NT2/D1 (cell line): ENCODE results near the gene MAMSTR.

ENCODE experiments used
- DNase-seq: peaks from one replicate; pipeline ENCODE4 v3.0.0-alpha.2; 2011; ENCODE audit warnings: low read depth, low spot score
- H3K27me3 ChIP-seq: 2 replicates; pipeline ENCODE4 v1.6.0; 2011; ENCODE audit warnings: mild to moderate bottlenecking; ENCODE audit not compliant: insufficient read length, insufficient read depth
- H3K36me3 ChIP-seq: 2 replicates; pipeline ENCODE4 v1.6.1; 2011; ENCODE audit warnings: mild to moderate bottlenecking, low read length, mixed read lengths; ENCODE audit not compliant: insufficient read depth, insufficient read length
- H3K4me1 ChIP-seq: 2 replicates; pipeline ENCODE4 v1.5.1; 2011; ENCODE audit not compliant: insufficient read depth, insufficient read length
- H3K4me3 ChIP-seq: 2 replicates; pipeline ENCODE4 v1.5.1; 2011; ENCODE audit warnings: low read depth; ENCODE audit not compliant: insufficient read length
- H3K9ac ChIP-seq: 2 replicates; pipeline ENCODE4 v1.6.0; 2011; ENCODE audit warnings: low read depth; ENCODE audit not compliant: insufficient read length
- H3K9me3 ChIP-seq: 2 replicates; pipeline ENCODE4 v1.5.1; 2011; ENCODE audit warnings: mild to moderate bottlenecking, low read length; ENCODE audit not compliant: insufficient read depth
- SUZ12 ChIP-seq: IDR thresholded peaks from 2 replicates; pipeline ENCODE4 v1.6.1; 2011; ENCODE audit not compliant: insufficient read length, insufficient read depth; ENCODE audit errors: extremely low read depth
- YY1 ChIP-seq: IDR thresholded peaks from 2 replicates; pipeline ENCODE4 v1.6.1; 2011; ENCODE audit not compliant: insufficient read length, insufficient read depth
- ZNF274 ChIP-seq: IDR thresholded peaks from 2 replicates; pipeline ENCODE4 v1.6.1; 2011; ENCODE audit warnings: mild to moderate bottlenecking, low read depth, low read length

Gene MAMSTR

DNA sequence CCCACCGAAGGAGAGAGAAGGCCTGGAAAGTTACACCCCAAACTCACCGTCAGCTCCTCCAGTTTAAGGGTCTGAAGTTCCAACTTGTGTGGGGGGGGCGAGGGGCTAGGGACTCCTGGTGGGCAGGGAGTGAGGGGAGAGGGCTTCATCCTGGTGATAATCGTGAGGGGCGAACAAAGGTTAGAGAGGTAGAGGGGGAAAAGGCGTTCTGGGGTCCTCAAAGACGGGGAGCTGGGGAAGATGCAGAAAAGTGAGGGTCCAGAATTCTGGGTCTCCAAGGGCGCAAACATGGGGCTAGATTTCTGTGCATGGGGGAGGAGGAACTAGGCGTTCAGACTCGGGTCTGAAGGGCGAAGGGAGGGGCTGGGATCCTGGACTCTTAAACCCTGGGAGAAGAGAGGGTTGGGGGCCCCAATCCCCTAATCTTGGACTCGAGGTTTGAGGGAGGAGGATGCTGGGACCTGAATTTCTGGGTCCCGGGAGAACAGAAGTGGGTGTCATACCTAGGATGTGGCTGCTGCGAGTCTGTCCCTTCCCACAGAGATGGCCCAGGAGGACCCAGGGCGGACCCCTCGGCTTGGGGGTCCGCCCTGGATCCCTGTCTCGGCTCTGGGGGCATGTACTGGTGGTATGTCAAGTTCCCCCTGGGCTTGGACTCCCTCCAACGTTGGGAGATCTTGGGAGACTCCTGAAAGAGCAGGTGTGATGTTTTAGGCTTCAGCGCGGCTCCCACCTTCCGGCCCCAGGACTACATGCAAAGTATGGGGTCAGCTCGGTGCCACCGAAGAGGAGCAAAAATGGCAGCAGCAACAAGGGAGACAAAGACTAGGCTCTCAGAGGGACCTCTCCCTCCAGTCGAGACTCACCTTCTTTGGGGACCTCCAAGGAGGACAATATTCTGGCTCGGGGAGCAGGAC lies 4.5 kb downstream of the MAMSTR start:
- no peak for DNase-seq
- no peaks in the 10 kb centered on the region for H3K27me3 ChIP-seq
- peaks cover 12% of the 10 kb centered on the region for H3K4me1 ChIP-seq
- H3K9me3 ChIP-seq, result peaks cover 9% of the 10 kb centered on the region; the same call in 1 of the 2 replicates
- H3K36me3 ChIP-seq, result no peaks in the 10 kb centered on the region
- TF ChIP-seq SUZ12, result no peak
- no peak for TF ChIP-seq ZNF274
- TF ChIP-seq YY1, result no peak
- peak overlapping the region; percentile 79 for H3K9ac ChIP-seq
- H3K4me3 ChIP-seq, result peak overlapping the region; percentile 38

DNA sequence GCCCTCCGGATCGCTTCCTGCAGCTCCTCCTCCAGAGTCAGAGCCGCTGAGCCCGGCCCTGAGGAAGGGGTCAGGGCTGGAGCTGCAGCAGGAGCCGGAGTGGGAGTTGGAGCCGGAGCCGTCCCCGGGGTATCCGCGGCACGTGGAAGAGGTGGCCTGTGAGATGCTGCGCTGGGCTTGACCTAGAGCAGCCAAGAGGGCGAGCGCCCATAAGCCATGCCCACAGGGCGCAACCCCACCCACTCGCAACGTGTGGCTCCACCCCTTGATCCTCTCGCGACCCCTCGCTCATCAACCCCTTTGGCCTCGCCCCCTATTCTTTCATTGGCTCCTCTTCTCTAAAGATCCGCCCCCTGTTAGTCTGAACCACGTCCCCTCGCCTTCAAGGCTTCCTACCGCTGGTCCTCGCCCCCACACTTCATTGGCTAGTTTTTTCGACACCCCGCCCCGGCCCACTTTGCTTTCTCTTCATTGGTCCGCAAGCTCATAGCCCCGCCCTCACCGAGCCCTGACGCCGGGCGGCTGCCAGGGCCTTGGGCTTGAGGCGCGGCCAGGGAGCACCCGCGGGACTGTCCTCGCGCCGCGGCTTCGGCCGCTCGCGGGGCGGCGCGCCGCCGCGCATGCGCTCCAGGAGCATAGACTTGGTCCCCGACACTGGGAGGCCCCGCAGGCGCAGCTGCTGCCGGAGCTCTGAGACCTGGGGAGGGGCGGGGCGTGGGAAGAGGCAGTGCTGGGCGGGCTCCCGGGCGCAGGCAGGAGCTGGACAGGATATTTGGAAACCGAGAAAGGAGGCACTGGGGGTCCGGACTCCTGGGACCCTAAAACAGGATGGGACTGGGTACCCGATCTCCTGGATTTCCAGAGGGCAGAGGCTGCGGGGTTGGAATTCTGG lies 5.4 kb downstream of the MAMSTR start:
- peak; percentile 93 for DNase-seq
- Histone ChIP-seq H3K4me1 (peaks cover 8% of the 10 kb centered on the region), H3K27me3 (no peaks in the 10 kb centered on the region), H3K9me3 (peaks cover 9% of the 10 kb centered on the region; the same call in 1 of the 2 replicates), H3K4me3 (peak overlapping the region; percentile 73), H3K36me3 (no peaks in the 10 kb centered on the region), H3K9ac (peak overlapping the region; percentile 85)
- TF ChIP-seq SUZ12 (no peak), YY1 (no peak), ZNF274 (no peak)

DNA sequence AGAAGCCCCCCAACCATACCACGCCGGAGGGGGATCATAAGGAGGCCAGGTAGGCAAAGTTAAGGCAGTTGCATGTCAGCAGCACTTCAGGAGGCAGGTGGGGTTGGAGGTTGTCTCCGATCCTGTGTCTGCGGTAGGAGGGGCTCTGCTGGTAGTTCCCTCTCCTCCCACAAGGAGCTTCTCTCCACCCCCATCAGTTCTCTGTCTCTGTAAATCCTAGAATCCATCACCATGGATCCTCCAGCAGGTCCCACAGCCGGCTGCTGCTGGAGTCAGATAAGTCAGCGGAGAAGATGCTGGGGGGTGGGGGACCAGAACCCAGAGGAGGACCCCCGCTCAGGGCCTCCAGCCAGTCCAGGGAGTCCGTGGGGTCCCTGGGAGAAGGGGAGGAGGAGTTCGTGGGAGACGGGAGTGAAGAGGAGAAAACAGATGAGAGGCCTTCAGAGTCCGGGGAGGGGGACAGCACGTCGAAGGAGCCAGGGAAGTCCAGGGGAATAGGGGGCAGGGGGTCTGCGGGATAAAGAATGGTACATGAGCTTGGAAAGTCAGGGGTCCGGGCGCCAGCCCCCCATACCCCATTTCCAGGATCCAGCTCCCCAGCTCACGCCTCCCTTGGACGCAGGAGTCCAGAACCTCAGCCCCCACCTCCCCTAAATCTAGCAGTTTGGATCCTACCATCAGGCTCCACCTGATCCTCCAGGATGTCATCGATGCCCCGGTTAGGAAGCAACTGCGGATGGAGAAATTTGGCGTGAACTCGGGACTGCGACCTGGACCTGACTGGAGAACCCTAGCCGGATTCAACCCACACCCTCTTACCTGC lies 6.3 kb downstream of the MAMSTR start:
- H3K4me1 ChIP-seq, result peaks cover 6% of the 10 kb centered on the region
- peaks cover 9% of the 10 kb centered on the region; the same call in 1 of the 2 replicates for H3K9me3 ChIP-seq
- H3K36me3 ChIP-seq, result no peaks in the 10 kb centered on the region
- peak overlapping the region; percentile 85 for H3K9ac ChIP-seq
- no peak for DNase-seq
- peak overlapping the region; percentile 73 for H3K4me3 ChIP-seq
- TF ChIP-seq ZNF274 (no peak), SUZ12 (no peak), YY1 (no peak)
- H3K27me3 ChIP-seq, result no peaks in the 10 kb centered on the region

DNA sequence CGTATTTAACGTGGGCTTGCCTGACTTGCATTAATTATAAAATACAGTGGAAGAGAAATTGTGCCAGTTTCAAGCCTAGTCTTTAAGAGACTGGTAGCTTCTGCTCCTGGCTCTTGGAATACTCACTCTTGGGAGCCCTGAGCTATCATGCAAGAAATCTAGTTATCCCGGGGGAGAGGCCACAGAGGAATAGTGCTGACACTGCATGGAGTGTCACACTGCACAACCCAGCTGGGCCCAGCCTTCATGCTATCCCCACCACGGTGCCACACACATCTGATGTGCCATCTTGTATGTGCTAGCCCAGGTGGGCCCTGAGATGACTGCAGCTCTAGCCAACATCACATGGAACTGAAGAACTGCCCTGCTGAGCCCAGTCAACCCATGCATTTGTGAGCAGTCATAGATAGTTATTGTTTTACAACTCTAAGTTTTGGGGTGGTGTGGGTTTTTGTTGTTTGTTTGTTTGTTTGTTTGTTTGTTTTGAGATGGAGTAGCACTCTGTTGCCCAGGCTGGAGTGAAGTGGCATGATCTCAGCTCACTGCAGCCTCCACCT lies 8.3 kb downstream of the MAMSTR start:
- DNase-seq, result no peak
- Histone ChIP-seq H3K9me3 (peaks cover 9% of the 10 kb centered on the region; the same call in 1 of the 2 replicates), H3K4me3 (no peak overlapping the region), H3K36me3 (no peaks in the 10 kb centered on the region), H3K4me1 (peaks cover 4% of the 10 kb centered on the region), H3K27me3 (no peaks in the 10 kb centered on the region), H3K9ac (no peak overlapping the region)
- TF ChIP-seq ZNF274, result no peak
- no peak for TF ChIP-seq SUZ12
- no peak for TF ChIP-seq YY1

DNA sequence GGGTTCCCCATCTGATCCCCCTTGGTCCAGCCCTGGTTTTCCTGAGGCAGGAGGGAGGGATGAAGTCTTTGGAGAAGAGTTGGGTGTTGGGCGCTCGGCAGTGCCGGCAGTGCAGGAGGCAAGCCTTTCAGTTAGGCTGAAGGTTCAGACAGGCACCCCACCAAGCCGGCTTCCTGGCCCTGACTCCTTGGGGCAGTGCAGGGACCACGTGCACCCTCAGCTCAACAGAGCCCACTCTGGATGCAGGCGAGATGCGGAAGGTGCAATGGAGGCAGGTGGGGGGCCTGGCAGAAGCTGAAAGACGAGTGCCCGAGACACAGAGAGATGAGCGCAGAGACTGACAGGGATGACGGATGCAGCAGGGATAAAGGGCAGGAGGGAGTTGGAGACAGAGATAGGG lies 11.1 kb downstream of the MAMSTR start:
- DNase-seq, result no peak
- peaks cover 9% of the 10 kb centered on the region; the same call in 1 of the 2 replicates for H3K9me3 ChIP-seq
- no peaks in the 10 kb centered on the region for H3K27me3 ChIP-seq
- peaks cover 4% of the 10 kb centered on the region for H3K4me1 ChIP-seq
- TF ChIP-seq SUZ12 (no peak), ZNF274 (no peak), YY1 (no peak)
- H3K9ac ChIP-seq, result no peak overlapping the region
- H3K36me3 ChIP-seq, result no peaks in the 10 kb centered on the region
- no peak overlapping the region for H3K4me3 ChIP-seq

DNA sequence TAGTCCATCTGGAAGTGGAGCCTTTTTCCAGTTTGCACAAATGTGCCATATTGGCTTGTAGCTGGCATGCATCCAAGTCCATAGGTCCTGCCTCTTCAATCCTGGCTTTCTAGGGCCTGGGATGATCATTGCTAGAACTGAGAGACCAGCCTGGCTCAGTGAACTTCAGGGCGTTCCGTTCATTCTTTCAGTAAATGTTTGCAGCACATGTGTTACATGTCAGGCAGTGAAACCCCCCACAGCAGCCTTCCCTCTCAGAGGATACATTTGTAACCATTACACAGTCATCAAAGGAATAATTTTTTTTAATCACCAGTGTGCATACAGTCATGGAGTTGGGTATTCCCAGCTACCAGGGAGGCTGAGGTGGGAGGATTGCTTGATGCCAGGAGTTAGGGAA lies 14.1 kb downstream of the MAMSTR start:
- Histone ChIP-seq H3K4me3 (no peak overlapping the region), H3K4me1 (no peaks in the 10 kb centered on the region), H3K27me3 (no peaks in the 10 kb centered on the region), H3K9me3 (no peaks in the 10 kb centered on the region), H3K36me3 (no peaks in the 10 kb centered on the region), H3K9ac (no peak overlapping the region)
- DNase-seq, result no peak
- TF ChIP-seq ZNF274 (no peak), SUZ12 (no peak), YY1 (no peak)
